Measurements from ENCODE around the gene C1QC.

The C1QC gene

DNA sequence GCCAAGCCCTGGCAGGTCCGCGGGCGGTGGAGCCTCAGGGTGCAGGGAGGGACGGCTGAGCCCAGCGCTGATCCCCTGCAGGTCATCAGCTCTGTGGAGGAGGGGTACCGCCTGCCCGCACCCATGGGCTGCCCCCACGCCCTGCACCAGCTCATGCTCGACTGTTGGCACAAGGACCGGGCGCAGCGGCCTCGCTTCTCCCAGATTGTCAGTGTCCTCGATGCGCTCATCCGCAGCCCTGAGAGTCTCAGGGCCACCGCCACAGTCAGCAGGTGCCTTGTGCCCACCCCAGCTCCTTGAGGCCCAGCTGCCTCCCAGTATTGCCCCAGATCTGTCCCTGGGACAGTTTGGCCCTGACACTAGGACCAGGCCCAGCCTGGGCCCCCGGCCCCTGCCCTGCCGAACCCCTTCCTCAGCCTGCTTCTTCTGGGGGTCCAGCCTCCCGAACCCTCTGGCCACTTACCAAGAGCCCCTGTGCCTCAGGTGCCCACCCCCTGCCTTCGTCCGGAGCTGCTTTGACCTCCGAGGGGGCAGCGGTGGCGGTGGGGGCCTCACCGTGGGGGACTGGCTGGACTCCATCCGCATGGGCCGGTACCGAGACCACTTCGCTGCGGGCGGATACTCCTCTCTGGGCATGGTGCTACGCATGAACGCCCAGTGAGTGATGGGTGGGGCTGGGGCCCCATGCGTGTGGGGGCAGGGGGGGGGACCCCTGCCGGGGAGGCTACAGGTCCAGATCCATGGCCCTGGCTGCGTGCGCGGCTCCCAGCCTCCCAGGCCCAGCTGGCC is 42.4 kb upstream of the C1QC start:
- no peak overlapping the region for H3K4me3 ChIP-seq (ENCODE audit: low read depth, low read length)
- TF ChIP-seq, protein P1, sequence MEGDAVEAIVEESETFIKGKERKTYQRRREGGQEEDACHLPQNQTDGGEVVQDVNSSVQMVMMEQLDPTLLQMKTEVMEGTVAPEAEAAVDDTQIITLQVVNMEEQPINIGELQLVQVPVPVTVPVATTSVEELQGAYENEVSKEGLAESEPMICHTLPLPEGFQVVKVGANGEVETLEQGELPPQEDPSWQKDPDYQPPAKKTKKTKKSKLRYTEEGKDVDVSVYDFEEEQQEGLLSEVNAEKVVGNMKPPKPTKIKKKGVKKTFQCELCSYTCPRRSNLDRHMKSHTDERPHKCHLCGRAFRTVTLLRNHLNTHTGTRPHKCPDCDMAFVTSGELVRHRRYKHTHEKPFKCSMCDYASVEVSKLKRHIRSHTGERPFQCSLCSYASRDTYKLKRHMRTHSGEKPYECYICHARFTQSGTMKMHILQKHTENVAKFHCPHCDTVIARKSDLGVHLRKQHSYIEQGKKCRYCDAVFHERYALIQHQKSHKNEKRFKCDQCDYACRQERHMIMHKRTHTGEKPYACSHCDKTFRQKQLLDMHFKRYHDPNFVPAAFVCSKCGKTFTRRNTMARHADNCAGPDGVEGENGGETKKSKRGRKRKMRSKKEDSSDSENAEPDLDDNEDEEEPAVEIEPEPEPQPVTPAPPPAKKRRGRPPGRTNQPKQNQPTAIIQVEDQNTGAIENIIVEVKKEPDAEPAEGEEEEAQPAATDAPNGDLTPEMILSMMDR (IDR thresholded peaks at IDR 0.05; ENCODE audit: borderline replicate concordance, insufficient read depth, low read depth, low read length): no peak

DNA sequence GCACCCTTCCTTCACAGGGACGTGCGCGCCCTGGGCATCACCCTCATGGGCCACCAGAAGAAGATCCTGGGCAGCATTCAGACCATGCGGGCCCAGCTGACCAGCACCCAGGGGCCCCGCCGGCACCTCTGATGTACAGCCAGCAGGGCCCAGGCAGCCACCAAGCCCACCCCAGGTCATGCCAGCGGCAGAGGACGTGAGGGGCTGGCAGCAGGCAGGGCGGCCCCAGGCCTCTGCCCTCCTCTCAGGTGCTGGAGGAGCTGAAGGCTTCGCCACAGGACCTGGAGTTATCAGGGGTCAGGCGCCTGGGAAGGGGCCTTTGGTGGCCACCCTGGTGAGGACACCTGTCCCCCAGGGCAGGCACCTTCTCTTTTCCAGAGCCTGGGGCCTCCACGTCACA is 41.8 kb upstream of the C1QC start:
- TF ChIP-seq, protein P1 (IDR thresholded peaks at IDR 0.05; ENCODE audit: borderline replicate concordance, insufficient read depth, low read depth, low read length): no peak
- no peak overlapping the region for H3K4me3 ChIP-seq (ENCODE audit: low read depth, low read length)

DNA sequence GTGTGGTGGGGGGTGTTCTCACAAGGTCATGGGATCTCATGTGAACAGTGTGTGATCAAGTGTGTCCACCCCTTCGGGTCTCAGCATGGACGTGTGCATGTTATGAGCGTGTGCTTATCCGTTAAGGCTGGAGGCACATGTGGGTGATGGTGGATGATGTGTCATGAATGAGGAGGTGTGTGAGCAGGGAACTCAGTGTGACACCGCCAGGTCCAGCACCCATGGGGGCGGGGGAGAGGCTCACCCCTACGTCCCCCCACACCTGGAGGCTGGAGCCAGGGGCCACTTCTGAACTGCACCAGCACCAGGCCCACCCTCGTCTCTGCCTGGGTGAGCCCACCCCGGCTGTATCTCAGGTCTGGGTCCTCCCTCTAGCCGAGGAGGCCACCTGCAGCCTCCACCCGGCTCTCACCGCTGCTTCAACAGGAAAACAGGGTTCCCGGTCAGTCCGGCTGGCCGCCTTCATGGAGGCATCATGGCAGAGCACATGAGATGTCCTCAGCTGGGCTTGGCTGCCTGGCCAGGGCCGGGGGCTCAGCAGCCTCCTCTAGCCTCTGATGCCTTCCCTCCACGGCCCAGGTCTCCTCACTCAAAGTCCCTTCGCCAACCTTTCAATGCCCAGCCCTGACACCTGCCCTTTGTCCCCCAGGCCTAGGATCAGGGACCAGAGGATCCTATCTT is 41.2 kb upstream of the C1QC start:
- TF ChIP-seq, protein P1 (IDR thresholded peaks at IDR 0.05; ENCODE audit: borderline replicate concordance, insufficient read depth, low read depth, low read length): no peak
- H3K4me3 ChIP-seq (ENCODE audit: low read depth, low read length): no peak overlapping the region

DNA sequence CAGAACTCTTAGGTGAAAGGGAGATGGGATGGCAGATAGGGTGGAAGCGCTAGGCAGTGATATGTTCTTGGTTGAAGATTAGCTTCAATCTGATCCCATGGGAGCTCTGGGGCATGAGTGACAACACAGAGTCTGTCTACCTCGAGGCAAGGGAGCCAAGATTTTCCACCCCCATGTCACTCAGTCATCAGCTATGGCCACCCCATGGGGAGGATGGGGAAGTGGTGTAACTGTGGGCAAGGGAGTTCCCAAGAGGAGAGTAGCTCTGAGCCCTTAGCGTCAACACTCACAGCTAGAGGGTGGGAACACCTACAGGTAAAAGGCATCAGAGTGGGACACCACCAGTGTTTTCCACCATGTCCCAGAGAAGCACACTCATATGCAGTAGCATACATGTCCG is 37.3 kb upstream of the C1QC start:
- no peak overlapping the region for H3K4me3 ChIP-seq (ENCODE audit: low read depth, low read length)

DNA sequence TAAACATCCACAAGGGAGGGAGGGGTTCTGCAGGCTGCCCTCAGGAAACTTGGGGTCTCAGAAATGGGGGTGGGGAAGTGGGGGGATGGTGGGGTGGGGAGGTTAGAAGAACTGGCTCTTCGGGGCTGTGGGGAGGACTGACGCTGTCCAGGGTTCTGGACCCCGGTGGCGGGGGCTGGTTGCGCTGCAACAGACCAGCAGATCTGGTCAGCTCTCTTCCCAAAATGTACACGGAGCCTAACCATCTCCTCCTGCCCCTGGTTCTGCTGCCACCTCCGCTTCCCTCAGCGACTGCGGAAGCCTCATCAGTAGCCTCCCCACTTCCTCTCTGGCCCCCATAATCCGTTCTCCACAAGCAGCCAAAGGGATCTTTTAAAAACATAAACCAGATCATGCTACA is 36.3 kb upstream of the C1QC start:
- TF ChIP-seq, protein P1 (IDR thresholded peaks at IDR 0.05; ENCODE audit: borderline replicate concordance, insufficient read depth, low read depth, low read length): no peak
- no peak overlapping the region for H3K4me3 ChIP-seq (ENCODE audit: low read depth, low read length)

More for the DNA sequence above, 37.3 kb upstream of the C1QC start:
- TF ChIP-seq, protein P1 (IDR thresholded peaks at IDR 0.05; ENCODE audit: borderline replicate concordance, insufficient read depth, low read depth, low read length): no peak

DNA sequence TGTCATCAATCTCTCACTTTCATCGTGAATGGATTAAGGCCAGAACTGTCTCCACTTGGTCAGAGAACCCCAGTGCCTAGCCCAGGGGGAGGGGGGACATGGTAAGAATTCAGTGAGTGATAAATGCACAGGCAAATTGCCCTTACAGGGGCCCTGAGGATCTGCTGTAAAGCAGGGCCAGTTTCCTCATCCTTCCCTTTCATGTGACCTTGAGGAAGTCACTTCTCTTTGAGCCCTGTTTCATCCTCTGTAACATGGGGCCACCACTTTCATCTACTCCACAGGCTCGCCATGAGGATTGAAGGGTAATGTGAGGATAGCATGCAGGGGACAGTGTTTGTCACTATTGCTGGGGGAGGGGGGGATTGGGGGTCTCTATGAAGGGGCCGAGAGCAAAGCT is 35.1 kb upstream of the C1QC start:
- no peak overlapping the region for H3K4me3 ChIP-seq (ENCODE audit: low read depth, low read length)
- TF ChIP-seq, protein P1 (IDR thresholded peaks at IDR 0.05; ENCODE audit: borderline replicate concordance, insufficient read depth, low read depth, low read length): no peak

DNA sequence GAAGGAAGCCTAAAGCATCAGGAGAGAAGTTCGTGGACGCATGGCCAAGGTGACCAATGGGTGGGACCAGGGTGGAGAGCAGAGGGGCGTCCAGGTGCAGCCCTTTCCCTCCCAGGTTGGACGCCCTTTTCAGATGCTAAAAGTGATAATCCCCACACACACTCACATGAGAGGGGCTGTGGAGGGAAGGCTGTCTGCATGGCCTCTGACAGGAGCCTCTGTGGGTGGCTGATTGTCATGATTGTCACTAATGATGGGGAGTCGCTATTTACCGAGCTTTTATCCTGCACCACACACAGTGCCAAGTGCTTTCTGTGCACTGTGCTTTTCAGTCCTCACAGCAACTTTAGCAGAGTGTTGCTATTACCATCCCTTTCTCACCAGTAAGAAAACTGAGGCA is 34.1 kb upstream of the C1QC start:
- H3K4me3 ChIP-seq (ENCODE audit: low read depth, low read length): no peak overlapping the region
- TF ChIP-seq, protein P1 (IDR thresholded peaks at IDR 0.05; ENCODE audit: borderline replicate concordance, insufficient read depth, low read depth, low read length): no peak
